Activated gamma-delta T cell (primary cell): Measurements from ENCODE around the gene AMOTL1.

Experiments
- DNase-seq: peaks from one replicate; lab custom pipeline; 2025; lab: John Stamatoyannopoulos, UW

Gene AMOTL1

GRCh38 chr11:94925422-94926270 is 157.5 kb downstream of the AMOTL1 start:
- no peak for DNase-seq

GRCh38 chr11:94926271-94926625 is 158.1 kb downstream of the AMOTL1 start:
- DNase-seq: no peak
